Superior temporal gyrus (tissue), 1 donor: ENCODE results near the gene EDN1.

Experiments used
- DNase-seq: peaks from one replicate; pipeline ENCODE4 v3.0.0-alpha.2; 2016; ENCODE audit errors: extremely low spot score

The EDN1 gene

GRCh38 chr6:12289933-12290820 is at the start of gene EDN1:
Gene EDN1, plus strand, starts transcription at chr6:12290361. Its CDS starts 269 bp downstream, at chr6:12290630.
- DNase-seq: peak; percentile 72

GRCh38 chr6:12241493-12242175 is 48.5 kb upstream of the EDN1 start:
- DNase-seq: no peak

GRCh38 chr6:12243169-12243568 is 47.0 kb upstream of the EDN1 start:
- no peak for DNase-seq

- no peak for DNase-seq
Measured at GRCh38 chr6:12245360-12245759, 44.8 kb upstream of the EDN1 start.

- no peak for DNase-seq
Measured at GRCh38 chr6:12245763-12246718, 44.1 kb upstream of the EDN1 start.

- DNase-seq: no peak
Measured at GRCh38 chr6:12246900-12247299, 43.3 kb upstream of the EDN1 start.

GRCh38 chr6:12249541-12250382 is 40.4 kb upstream of the EDN1 start:
- no peak for DNase-seq

GRCh38 chr6:12250383-12250770 is 39.8 kb upstream of the EDN1 start:
- no peak for DNase-seq

GRCh38 chr6:12254210-12254609 is 36.0 kb upstream of the EDN1 start:
- no peak for DNase-seq

- no peak for DNase-seq
Measured at GRCh38 chr6:12258191-12258590, 32.0 kb upstream of the EDN1 start.

GRCh38 chr6:12258591-12259075 is 31.5 kb upstream of the EDN1 start:
- DNase-seq: no peak

- DNase-seq: no peak
Measured at GRCh38 chr6:12260458-12261093, 29.6 kb upstream of the EDN1 start.

GRCh38 chr6:12261502-12261901 is 28.7 kb upstream of the EDN1 start:
- no peak for DNase-seq

GRCh38 chr6:12262236-12263061 is 27.7 kb upstream of the EDN1 start:
- no peak for DNase-seq

GRCh38 chr6:12263403-12263802 is 26.8 kb upstream of the EDN1 start:
- DNase-seq: no peak

- DNase-seq: no peak
Measured at GRCh38 chr6:12264671-12265070, 25.5 kb upstream of the EDN1 start.

GRCh38 chr6:12265296-12265695 is 24.9 kb upstream of the EDN1 start:
- no peak for DNase-seq

GRCh38 chr6:12265791-12266190 is 24.4 kb upstream of the EDN1 start:
- no peak for DNase-seq

- no peak for DNase-seq
Measured at GRCh38 chr6:12266571-12266970, 23.6 kb upstream of the EDN1 start.
